PC-3 (cell line): Measurements from ENCODE around the gene ANKRD40.

Source experiments
- CTCF ChIP-seq: fragments of 300-600 bp; sonication (generic); conservative IDR thresholded peaks from 2 replicates; pipeline ENCODE4 v1.5.1; 2017; ENCODE audit warnings: antibody characterized with exemption, low read depth, mild to moderate bottlenecking, low read length
- EZH2 ChIP-seq: fragments of 300-600 bp; sonication (generic); IDR thresholded peaks from one replicate; pipeline ENCODE4 v1.6.1; 2017; ENCODE audit warnings: antibody characterized with exemption, mild to moderate bottlenecking, low read length; ENCODE audit not compliant: unreplicated experiment
- EZH2phosphoT487 ChIP-seq: fragments of 300-600 bp; sonication (generic); IDR thresholded peaks from 2 replicates; pipeline ENCODE4 v1.6.1; 2018; ENCODE audit warnings: mild to moderate bottlenecking, antibody characterized with exemption, low read length, borderline replicate concordance

DNA sequence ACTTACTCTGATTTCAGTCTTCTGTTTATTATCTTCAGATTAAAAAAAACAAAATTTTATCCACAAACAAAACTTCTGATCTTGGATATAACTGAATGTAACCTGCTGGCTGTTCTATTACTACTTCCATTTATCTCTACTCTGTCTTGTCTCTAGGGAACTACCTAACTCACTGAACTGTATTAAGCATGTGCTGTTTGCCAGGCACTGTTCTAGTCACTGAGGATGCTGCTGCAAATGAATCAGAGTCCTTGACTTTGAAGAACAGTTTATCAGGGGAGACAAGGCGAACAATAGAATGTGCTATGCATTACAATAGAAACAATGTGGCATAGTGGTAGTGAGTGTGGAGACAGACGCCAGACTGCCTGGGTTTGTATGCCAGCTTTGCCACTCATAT lies 2.3 kb upstream of the ANKRD40 start:
- TF ChIP-seq CTCF: no peak
- TF ChIP-seq EZH2: no peak
- TF ChIP-seq EZH2phosphoT487: no peak
